ENCODE data around the gene AMN.
"Not testable (repeated sequence)": the region's sequence is repeated elsewhere in the genome, so short reads cannot be mapped to it uniquely, and the experiment has no call there.

AMN gene

GRCh38 chr14:102922490-102923200 is at the start of gene AMN:
AMN (plus strand) TSS chr14:102922663; CDS start chr14:102922689, 26 bp downstream.
- DNase-seq, result no peak

DNA sequence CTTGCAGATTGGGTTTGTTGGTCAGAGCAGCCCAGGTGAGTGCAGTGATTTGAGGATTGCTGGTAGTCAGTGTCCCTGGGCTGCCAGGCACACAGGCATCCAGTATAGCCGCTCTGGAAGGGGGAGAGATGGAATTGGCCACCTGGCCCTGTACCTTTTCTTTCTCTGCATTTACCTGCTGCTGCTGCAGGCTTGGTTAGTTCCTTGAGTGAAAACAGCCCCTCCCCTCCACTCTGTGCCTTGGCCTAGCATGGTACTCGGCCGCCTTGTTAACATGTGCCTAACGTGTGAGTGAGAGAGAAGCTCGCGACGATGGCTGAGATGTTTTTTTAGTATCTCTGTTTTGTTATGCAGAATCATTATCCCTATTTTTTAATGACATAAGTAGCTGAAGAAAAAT is 49.3 kb upstream of the AMN start:
- DNase-seq, result no peak

- no peak for DNase-seq
These were observed 48.9 kb upstream of the AMN start for GRCh38 chr14:102873546-102874061.

GRCh38 chr14:102875652-102876051 is 46.8 kb upstream of the AMN start:
- peak; percentile 43 for DNase-seq

- DNase-seq, result not testable (repeated sequence)
These were observed 45.0 kb upstream of the AMN start for GRCh38 chr14:102877511-102877910.

GRCh38 chr14:102878174-102878969 is 44.1 kb upstream of the AMN start:
- no peak for DNase-seq

DNA sequence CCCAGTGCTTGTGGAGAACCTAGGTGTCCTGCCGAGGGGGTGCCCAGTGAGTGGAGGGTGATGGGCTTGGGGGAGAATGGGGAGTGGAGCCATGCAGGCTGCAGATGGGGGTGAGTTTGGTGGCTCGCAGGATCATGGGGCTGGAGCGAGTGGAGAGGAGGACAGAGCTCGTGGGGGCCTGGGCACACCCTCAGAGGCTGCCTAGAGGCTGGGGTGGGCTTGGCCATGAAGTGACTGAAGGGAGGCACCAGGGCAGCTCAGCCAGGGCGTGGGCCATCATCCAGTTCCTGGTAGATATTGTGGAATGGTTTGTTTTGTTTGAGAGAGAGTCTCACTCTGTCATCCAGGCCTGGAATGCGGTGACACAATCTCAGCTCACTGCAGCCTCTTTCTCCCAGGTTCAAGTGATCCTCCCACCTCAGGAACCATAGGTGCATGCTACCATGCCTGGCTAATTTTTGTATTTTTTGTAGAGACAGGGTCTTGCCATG is 43.4 kb upstream of the AMN start:
- no peak for DNase-seq

- DNase-seq, result no peak
These were observed 40.1 kb upstream of the AMN start for GRCh38 chr14:102882226-102882906.

GRCh38 chr14:102883089-102883541 is 39.3 kb upstream of the AMN start:
- no peak for DNase-seq

- no peak for DNase-seq
These were observed 38.9 kb upstream of the AMN start for GRCh38 chr14:102883554-102883953.

GRCh38 chr14:102885737-102886447 is 36.6 kb upstream of the AMN start:
- no peak for DNase-seq

- no peak for DNase-seq
These were observed 33.7 kb upstream of the AMN start for GRCh38 chr14:102888748-102889147.

DNA sequence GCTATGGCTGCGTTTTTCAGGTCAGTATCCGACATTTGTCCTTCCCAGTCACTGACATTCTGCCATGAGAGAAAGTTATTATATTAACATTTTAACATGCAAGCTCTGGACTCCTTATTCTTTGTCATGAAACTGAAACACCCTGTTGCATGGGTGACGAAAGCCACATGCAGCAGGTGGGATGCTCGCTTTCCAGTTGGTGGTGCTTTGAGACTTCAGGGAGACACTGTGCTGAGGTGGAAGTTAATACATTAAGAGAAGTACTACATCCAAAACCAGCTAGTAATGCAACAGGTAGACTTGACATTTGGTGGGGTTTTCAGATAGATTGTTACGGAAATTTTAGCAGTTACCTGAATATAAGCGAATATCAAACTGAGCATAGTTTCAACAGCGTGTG is 32.8 kb upstream of the AMN start:
- DNase-seq, result no peak

DNA sequence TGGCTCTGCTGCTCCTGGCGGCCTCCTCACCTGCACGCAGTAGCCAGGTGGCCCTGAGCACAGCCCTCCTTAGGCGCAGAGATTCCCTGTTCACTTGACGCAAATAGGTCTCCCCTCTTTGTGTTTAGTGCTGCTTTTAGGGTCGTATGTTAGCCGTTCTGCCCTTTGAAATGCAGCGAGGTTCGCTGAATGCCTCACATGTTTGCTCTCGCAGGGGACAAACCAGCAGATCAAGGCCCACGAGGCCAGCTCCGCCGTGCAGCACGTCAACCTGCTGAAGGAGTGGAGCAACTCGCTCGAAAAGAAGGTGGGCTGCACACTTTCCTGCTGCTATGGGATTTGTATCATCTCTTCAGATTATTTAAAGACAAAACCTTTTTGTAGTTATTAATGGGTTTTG is 31.4 kb upstream of the AMN start:
- no peak for DNase-seq

DNA sequence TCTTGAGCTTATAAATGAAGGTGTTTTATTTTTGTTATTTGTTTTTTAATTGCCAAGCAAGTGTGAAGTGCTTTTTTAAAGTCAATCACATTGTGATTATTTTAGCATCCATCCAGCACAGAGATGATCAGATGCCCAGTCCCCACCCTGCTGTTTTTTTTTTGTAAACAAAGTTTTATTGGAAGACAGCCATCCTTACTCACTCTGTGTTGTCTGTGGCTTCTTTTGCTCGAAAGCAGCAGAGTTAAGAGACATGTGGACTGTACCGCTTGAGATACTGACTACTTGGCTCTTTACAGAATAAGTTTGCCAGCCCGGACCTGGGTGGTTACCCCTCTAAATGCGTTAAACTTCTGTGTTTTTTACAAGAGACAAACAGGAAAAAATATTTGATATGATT is 30.9 kb upstream of the AMN start:
- no peak for DNase-seq

- DNase-seq, result no peak
These were observed 29.8 kb upstream of the AMN start for GRCh38 chr14:102892651-102893050.

GRCh38 chr14:102893452-102893851 is 29.0 kb upstream of the AMN start:
- DNase-seq, result no peak

DNA sequence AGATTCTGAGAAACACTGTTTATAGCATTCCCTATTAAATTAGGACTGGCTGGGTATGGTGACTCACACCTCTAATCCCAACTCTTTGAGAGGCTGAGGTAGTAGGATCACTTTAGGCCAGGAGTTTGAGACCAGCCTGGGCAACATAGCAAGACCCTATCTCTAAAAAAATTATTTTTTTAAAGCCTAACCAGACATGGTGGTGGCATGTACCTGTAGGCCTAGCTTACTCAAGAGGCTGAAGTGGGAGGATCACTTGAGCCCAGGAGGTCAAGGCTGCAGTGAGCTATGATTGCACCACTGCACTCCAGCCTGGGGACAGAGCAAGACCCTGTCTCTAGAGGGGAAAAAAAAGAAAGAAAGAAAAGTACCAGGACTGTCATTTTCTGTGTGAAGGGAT is 25.7 kb upstream of the AMN start:
- not testable (repeated sequence) for DNase-seq

- DNase-seq, result no peak
These were observed 25.0 kb upstream of the AMN start for GRCh38 chr14:102897299-102898027.

DNA sequence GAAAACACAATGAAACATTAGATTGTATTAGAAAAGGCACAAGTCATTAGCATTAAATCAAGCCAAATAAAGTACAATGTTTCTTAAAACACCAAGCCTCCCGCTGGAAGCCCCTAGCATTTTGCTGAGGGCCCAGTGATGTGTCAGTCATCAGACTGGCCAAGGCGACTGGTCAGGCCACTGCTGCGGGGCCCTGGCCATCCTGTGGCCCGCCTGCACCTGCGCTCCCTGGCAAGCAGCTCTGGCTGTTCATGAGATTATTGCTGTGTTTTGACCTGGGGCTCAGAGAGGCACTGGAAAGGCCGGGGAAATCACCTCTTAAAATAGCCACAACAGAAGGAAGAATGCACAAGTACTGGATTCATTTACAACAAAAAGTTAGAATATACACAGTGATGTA is 24.2 kb upstream of the AMN start:
- DNase-seq, result no peak

DNA sequence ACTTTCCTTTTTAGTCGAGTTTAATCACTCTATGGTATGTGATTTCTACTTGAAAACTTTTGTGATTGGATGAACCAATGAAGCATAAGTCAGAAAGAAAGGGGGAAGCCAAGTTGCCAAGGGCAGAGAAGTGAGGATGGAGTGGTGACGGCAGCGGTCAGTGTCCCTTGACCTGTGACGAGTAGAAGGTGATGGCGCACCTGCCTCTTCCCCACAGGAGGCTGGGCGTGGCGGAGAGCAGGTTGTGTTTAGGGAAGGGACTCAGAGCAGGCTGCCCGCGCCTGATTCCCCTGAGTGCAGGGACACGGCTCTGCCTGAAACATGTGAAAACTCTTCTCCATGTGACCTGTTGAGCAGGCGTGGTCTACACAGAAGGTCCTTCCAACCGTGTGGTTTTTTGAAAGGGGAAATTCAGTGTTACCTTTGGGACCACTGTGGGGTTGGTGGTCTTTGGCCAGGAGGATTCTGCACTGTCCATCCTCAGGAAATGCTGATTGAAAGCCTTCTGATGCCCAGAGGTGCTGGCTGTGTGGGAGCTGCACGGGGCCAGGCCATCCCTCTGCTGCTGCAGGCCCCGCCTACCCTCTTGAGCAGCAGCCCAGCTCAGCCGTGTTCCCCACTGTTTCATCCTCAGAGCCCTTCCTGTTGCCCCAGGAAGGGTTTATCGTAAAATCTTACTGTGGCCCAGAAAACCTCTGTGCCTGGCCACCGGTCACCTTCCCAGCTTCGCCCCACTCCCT is 23.5 kb upstream of the AMN start:
- no peak for DNase-seq

Data from DMS79 (cell line).